ENCODE measurements around the gene ESF1. TPM values are rescaled to one million over a fixed set of nuclear protein-coding genes. Genes with fewer than 3 reads are reported as not detected.

ESF1 gene
- total RNA-seq, 2 experiments from 2014 or later = 10.1 to 13.5 TPM

DNA sequence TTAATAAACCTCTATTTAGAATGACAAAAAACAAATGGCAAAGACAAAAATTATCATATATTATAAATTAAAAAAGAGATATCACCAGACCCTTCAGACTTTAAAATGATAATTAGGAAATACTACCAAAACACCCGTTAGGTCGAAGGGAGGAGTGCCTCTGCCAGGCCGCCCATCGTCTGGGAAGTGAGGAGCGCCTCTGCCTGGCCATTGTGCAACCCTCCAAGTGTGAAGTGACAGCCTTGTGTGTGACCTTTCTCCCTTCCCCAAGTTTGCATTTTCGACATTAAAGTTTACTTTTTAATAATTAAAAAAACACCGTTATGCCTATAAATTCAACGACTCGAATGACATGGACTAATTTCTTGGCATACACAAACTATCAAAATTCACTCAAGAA lies 81.5 kb downstream of the ESF1 start:
- no peaks in the 10 kb centered on the region for H3K79me2 ChIP-seq (ENCODE audit: insufficient read depth, low read depth, low read length)
- H3K9me3 ChIP-seq (ENCODE audit: low read length) = no peaks in the 10 kb centered on the region
- intact Hi-C loops (cut with micrococcal nuclease; ENCODE audit: unreplicated experiment) = no loop called here
- no peaks in the 10 kb centered on the region for H3K4me1 ChIP-seq (ENCODE audit: insufficient read depth, low read length, poor library complexity, severe bottlenecking)
- TF ChIP-seq EZH2phosphoT487 (IDR thresholded peaks at IDR 0.05; ENCODE audit: borderline replicate concordance, low read depth, low read length) = no peak
- TF ChIP-seq, protein P1, sequence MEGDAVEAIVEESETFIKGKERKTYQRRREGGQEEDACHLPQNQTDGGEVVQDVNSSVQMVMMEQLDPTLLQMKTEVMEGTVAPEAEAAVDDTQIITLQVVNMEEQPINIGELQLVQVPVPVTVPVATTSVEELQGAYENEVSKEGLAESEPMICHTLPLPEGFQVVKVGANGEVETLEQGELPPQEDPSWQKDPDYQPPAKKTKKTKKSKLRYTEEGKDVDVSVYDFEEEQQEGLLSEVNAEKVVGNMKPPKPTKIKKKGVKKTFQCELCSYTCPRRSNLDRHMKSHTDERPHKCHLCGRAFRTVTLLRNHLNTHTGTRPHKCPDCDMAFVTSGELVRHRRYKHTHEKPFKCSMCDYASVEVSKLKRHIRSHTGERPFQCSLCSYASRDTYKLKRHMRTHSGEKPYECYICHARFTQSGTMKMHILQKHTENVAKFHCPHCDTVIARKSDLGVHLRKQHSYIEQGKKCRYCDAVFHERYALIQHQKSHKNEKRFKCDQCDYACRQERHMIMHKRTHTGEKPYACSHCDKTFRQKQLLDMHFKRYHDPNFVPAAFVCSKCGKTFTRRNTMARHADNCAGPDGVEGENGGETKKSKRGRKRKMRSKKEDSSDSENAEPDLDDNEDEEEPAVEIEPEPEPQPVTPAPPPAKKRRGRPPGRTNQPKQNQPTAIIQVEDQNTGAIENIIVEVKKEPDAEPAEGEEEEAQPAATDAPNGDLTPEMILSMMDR (conservative IDR thresholded peaks at IDR 0.05; ENCODE audit: low read length) = no peak
- ChIA-PET POLR2A (no interaction called here), CTCF (ENCODE audit: unreplicated experiment) (no interaction called here)
- no peak overlapping the region for H2AFZ ChIP-seq (ENCODE audit: low read length)
- no peak overlapping the region for H3K4me3 ChIP-seq (ENCODE audit: low read depth, low read length, poor library complexity, severe bottlenecking)
- no TSS peak for BruUV-seq (replicated peaks)
- H3K9me2 ChIP-seq (ENCODE audit: insufficient read depth, low read length) = no peaks in the 10 kb centered on the region
- no peak overlapping the region for H3K4me2 ChIP-seq (ENCODE audit: low read length)
- no peak overlapping the region for H3K27ac ChIP-seq (ENCODE audit: low read depth, low read length, poor library complexity, severe bottlenecking)
- DNase-seq (ENCODE audit: low spot score) = no peak
- H3K36me3 ChIP-seq (ENCODE audit: insufficient read depth, low read length) = no peaks in the 10 kb centered on the region
- H4K20me1 ChIP-seq (ENCODE audit: insufficient read depth, low read length) = no peaks in the 10 kb centered on the region

DNA sequence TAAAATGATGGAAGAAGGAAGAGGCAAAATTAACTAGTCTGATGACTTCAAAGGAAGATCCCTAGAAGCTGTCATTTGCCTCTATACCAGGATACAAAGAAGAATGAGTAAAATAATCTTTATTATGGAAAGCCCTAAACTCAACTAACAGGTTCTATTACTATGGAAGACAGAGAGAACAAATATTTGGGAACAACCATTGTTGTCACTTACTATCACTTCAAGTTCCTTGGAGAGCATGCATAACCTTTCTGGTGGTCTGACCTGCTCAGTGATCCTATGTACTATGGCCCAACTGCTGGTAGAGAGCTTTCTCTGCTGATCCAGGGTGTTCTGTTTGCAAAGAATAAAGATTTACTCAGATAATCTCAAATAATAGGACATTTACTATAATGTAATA lies 83.2 kb downstream of the ESF1 start:
- intact Hi-C loops (cut with micrococcal nuclease; ENCODE audit: unreplicated experiment) = no loop called here
- no peak overlapping the region for H3K4me2 ChIP-seq (ENCODE audit: low read length)

DNA sequence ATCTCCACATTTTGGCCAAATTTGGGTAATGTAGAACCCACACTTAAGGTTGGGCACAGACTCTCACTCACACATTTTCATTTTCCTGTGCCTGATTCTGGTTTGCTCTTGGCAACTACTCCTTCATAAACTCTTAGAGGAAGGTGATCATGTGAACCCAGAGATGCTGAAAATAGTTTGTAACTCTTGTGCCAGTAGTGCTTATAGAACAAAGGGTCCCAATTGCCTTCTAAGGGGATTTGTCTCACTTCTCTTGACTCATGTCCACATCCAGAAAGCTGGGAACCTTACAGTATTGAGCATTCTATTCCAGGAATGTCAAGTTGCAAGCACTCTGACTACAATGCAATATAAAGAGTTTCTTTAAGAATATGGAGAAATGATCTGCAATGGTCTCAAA lies 84.0 kb downstream of the ESF1 start:
- Histone ChIP-seq H4K20me1 (ENCODE audit: insufficient read depth, low read length) (no peaks in the 10 kb centered on the region), H3K9me3 (ENCODE audit: low read length) (no peaks in the 10 kb centered on the region), H3K36me3 (ENCODE audit: insufficient read depth, low read length) (no peaks in the 10 kb centered on the region), H2AFZ (ENCODE audit: low read length) (no peak overlapping the region), H3K4me1 (ENCODE audit: insufficient read depth, low read length, poor library complexity, severe bottlenecking) (no peaks in the 10 kb centered on the region), H3K4me3 (ENCODE audit: low read depth, low read length, poor library complexity, severe bottlenecking) (no peak overlapping the region), H3K9me2 (ENCODE audit: insufficient read depth, low read length) (no peaks in the 10 kb centered on the region), H3K4me2 (ENCODE audit: low read length) (no peak overlapping the region), H3K79me2 (ENCODE audit: insufficient read depth, low read depth, low read length) (no peaks in the 10 kb centered on the region), H3K27ac (ENCODE audit: low read depth, low read length, poor library complexity, severe bottlenecking) (no peak overlapping the region)
- no peak for TF ChIP-seq EZH2phosphoT487 (IDR thresholded peaks at IDR 0.05; ENCODE audit: borderline replicate concordance, low read depth, low read length)
- TF ChIP-seq, protein P1 (conservative IDR thresholded peaks at IDR 0.05; ENCODE audit: low read length) = no peak
- no peak for DNase-seq (ENCODE audit: low spot score)
- POLR2A ChIA-PET = no interaction called here
- BruUV-seq (replicated peaks) = no TSS peak
- CTCF ChIA-PET (ENCODE audit: unreplicated experiment) = no interaction called here
- intact Hi-C loops (cut with micrococcal nuclease; ENCODE audit: unreplicated experiment) = no loop called here

More for the DNA sequence above, 83.2 kb downstream of the ESF1 start:
- H3K27ac ChIP-seq (ENCODE audit: low read depth, low read length, poor library complexity, severe bottlenecking) = no peak overlapping the region
- H2AFZ ChIP-seq (ENCODE audit: low read length) = no peak overlapping the region
- no peak overlapping the region for H3K4me3 ChIP-seq (ENCODE audit: low read depth, low read length, poor library complexity, severe bottlenecking)
- no peaks in the 10 kb centered on the region for H3K79me2 ChIP-seq (ENCODE audit: insufficient read depth, low read depth, low read length)
- no peaks in the 10 kb centered on the region for H3K9me2 ChIP-seq (ENCODE audit: insufficient read depth, low read length)
- H3K4me1 ChIP-seq (ENCODE audit: insufficient read depth, low read length, poor library complexity, severe bottlenecking) = no peaks in the 10 kb centered on the region
- no peaks in the 10 kb centered on the region for H3K36me3 ChIP-seq (ENCODE audit: insufficient read depth, low read length)
- no peaks in the 10 kb centered on the region for H3K9me3 ChIP-seq (ENCODE audit: low read length)
- no peaks in the 10 kb centered on the region for H4K20me1 ChIP-seq (ENCODE audit: insufficient read depth, low read length)
- no peak for DNase-seq (ENCODE audit: low spot score)
- TF ChIP-seq EZH2phosphoT487 (IDR thresholded peaks at IDR 0.05; ENCODE audit: borderline replicate concordance, low read depth, low read length) = no peak
- TF ChIP-seq, protein P1 (conservative IDR thresholded peaks at IDR 0.05; ENCODE audit: low read length) = no peak
- ChIA-PET POLR2A (no interaction called here), CTCF (ENCODE audit: unreplicated experiment) (no interaction called here)
- BruUV-seq (replicated peaks) = no TSS peak
